ENCODE results near the gene DCC. TPM values are rescaled to one million over a fixed set of nuclear protein-coding genes. Genes with fewer than 3 reads are reported as not detected.

Gene DCC
- total and polyA plus RNA-seq, 2 of the 8 experiments (the other 6 are each of a cell fraction or from before 2014, with no cell fraction given), result 0.14 to 1.4 TPM

DNA sequence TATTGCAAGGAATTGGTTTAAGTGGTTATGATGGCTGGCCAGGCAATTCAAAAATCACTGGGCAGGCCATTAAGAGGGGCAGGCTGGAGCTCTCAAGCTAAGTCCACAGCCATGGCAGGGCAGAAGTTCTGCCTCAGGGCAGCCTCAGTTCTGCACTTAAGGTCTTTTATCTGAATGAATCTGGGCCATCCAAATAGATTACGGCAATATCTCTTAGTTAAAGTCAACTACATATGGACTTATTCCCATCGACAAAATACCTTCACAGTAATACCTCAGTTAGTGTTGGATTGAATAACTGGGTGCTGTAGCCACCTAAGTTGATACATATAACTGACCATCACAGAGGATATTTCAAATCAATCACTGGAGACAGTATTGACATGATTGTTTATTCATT, 979.6 kb downstream of the DCC start (continued):
- TF ChIP-seq, protein P1, sequence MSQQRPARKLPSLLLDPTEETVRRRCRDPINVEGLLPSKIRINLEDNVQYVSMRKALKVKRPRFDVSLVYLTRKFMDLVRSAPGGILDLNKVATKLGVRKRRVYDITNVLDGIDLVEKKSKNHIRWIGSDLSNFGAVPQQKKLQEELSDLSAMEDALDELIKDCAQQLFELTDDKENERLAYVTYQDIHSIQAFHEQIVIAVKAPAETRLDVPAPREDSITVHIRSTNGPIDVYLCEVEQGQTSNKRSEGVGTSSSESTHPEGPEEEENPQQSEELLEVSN (IDR thresholded peaks at IDR 0.05), result no peak
- no peak for TF ChIP-seq TEAD4 (IDR thresholded peaks at IDR 0.05; ENCODE audit: low read depth, low read length)
- TF ChIP-seq, protein P2, sequence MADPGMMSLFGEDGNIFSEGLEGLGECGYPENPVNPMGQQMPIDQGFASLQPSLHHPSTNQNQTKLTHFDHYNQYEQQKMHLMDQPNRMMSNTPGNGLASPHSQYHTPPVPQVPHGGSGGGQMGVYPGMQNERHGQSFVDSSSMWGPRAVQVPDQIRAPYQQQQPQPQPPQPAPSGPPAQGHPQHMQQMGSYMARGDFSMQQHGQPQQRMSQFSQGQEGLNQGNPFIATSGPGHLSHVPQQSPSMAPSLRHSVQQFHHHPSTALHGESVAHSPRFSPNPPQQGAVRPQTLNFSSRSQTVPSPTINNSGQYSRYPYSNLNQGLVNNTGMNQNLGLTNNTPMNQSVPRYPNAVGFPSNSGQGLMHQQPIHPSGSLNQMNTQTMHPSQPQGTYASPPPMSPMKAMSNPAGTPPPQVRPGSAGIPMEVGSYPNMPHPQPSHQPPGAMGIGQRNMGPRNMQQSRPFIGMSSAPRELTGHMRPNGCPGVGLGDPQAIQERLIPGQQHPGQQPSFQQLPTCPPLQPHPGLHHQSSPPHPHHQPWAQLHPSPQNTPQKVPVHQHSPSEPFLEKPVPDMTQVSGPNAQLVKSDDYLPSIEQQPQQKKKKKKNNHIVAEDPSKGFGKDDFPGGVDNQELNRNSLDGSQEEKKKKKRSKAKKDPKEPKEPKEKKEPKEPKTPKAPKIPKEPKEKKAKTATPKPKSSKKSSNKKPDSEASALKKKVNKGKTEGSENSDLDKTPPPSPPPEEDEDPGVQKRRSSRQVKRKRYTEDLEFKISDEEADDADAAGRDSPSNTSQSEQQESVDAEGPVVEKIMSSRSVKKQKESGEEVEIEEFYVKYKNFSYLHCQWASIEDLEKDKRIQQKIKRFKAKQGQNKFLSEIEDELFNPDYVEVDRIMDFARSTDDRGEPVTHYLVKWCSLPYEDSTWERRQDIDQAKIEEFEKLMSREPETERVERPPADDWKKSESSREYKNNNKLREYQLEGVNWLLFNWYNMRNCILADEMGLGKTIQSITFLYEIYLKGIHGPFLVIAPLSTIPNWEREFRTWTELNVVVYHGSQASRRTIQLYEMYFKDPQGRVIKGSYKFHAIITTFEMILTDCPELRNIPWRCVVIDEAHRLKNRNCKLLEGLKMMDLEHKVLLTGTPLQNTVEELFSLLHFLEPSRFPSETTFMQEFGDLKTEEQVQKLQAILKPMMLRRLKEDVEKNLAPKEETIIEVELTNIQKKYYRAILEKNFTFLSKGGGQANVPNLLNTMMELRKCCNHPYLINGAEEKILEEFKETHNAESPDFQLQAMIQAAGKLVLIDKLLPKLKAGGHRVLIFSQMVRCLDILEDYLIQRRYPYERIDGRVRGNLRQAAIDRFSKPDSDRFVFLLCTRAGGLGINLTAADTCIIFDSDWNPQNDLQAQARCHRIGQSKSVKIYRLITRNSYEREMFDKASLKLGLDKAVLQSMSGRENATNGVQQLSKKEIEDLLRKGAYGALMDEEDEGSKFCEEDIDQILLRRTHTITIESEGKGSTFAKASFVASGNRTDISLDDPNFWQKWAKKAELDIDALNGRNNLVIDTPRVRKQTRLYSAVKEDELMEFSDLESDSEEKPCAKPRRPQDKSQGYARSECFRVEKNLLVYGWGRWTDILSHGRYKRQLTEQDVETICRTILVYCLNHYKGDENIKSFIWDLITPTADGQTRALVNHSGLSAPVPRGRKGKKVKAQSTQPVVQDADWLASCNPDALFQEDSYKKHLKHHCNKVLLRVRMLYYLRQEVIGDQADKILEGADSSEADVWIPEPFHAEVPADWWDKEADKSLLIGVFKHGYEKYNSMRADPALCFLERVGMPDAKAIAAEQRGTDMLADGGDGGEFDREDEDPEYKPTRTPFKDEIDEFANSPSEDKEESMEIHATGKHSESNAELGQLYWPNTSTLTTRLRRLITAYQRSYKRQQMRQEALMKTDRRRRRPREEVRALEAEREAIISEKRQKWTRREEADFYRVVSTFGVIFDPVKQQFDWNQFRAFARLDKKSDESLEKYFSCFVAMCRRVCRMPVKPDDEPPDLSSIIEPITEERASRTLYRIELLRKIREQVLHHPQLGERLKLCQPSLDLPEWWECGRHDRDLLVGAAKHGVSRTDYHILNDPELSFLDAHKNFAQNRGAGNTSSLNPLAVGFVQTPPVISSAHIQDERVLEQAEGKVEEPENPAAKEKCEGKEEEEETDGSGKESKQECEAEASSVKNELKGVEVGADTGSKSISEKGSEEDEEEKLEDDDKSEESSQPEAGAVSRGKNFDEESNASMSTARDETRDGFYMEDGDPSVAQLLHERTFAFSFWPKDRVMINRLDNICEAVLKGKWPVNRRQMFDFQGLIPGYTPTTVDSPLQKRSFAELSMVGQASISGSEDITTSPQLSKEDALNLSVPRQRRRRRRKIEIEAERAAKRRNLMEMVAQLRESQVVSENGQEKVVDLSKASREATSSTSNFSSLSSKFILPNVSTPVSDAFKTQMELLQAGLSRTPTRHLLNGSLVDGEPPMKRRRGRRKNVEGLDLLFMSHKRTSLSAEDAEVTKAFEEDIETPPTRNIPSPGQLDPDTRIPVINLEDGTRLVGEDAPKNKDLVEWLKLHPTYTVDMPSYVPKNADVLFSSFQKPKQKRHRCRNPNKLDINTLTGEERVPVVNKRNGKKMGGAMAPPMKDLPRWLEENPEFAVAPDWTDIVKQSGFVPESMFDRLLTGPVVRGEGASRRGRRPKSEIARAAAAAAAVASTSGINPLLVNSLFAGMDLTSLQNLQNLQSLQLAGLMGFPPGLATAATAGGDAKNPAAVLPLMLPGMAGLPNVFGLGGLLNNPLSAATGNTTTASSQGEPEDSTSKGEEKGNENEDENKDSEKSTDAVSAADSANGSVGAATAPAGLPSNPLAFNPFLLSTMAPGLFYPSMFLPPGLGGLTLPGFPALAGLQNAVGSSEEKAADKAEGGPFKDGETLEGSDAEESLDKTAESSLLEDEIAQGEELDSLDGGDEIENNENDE (IDR thresholded peaks at IDR 0.05; ENCODE audit: insufficient replicate concordance, low read length), result no peak
- TF ChIP-seq, protein P3, sequence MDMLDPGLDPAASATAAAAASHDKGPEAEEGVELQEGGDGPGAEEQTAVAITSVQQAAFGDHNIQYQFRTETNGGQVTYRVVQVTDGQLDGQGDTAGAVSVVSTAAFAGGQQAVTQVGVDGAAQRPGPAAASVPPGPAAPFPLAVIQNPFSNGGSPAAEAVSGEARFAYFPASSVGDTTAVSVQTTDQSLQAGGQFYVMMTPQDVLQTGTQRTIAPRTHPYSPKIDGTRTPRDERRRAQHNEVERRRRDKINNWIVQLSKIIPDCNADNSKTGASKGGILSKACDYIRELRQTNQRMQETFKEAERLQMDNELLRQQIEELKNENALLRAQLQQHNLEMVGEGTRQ (IDR thresholded peaks at IDR 0.05; ENCODE audit: low read length), result no peak

All from H1 (cell line).